Measurements from ENCODE around the gene UIMC1.

The UIMC1 gene

GRCh38 chr5:176876506-176877431 is 129.8 kb downstream of the UIMC1 start:
- Histone ChIP-seq H3K27me3 (ENCODE audit: insufficient read depth, low read length, poor library complexity, severe bottlenecking) (no peaks in the 10 kb centered on the region), H3K4me3 (ENCODE audit: low read length, poor library complexity, severe bottlenecking) (no peak overlapping the region), H3K4me2 (ENCODE audit: low read depth, low read length, poor library complexity, severe bottlenecking) (no peak overlapping the region), H4K20me1 (ENCODE audit: insufficient read depth, low read length, poor library complexity, severe bottlenecking) (no peaks in the 10 kb centered on the region), H3K4me1 (ENCODE audit: insufficient read depth, low read length, poor library complexity, severe bottlenecking) (no peaks in the 10 kb centered on the region), H3K36me3 (ENCODE audit: insufficient read depth, low read length) (no peaks in the 10 kb centered on the region), H3K9me2 (replicated peaks; ENCODE audit: low read depth, low read length) (no peaks in the 10 kb centered on the region), H3K79me2 (ENCODE audit: insufficient read depth, low read length) (no peaks in the 10 kb centered on the region), H3F3A (ENCODE audit: low read depth) (no peaks in the 10 kb centered on the region), H3K9me3 (ENCODE audit: insufficient read depth, low read depth, low read length) (no peaks in the 10 kb centered on the region), H3K9ac (ENCODE audit: low read depth, low read length, poor library complexity, severe bottlenecking) (no peak overlapping the region), H2AFZ (ENCODE audit: low read length) (no peak overlapping the region)
- TF ChIP-seq EZH2phosphoT487 (IDR thresholded peaks at IDR 0.05; ENCODE audit: borderline replicate concordance): no peak
- no peak for TF ChIP-seq CTCF (conservative IDR thresholded peaks at IDR 0.05; ENCODE audit: low read length)

- no peak for TF ChIP-seq EZH2phosphoT487 (IDR thresholded peaks at IDR 0.05; ENCODE audit: borderline replicate concordance)
- no peak for TF ChIP-seq CTCF (conservative IDR thresholded peaks at IDR 0.05; ENCODE audit: low read length)
- H3K9ac ChIP-seq (ENCODE audit: low read depth, low read length, poor library complexity, severe bottlenecking): no peak overlapping the region
Observed at GRCh38 chr5:176875783-176876505, 130.6 kb downstream of the UIMC1 start.

GRCh38 chr5:176875014-176875550 is 131.5 kb downstream of the UIMC1 start:
- no peaks in the 10 kb centered on the region for H3K79me2 ChIP-seq (ENCODE audit: insufficient read depth, low read length)
- TF ChIP-seq CTCF (conservative IDR thresholded peaks at IDR 0.05; ENCODE audit: low read length) (no peak), EZH2phosphoT487 (IDR thresholded peaks at IDR 0.05; ENCODE audit: borderline replicate concordance) (no peak)
- no peak overlapping the region for H3K4me3 ChIP-seq (ENCODE audit: low read length, poor library complexity, severe bottlenecking)
- no peak overlapping the region for H3K9ac ChIP-seq (ENCODE audit: low read depth, low read length, poor library complexity, severe bottlenecking)
- H3K9me3 ChIP-seq (ENCODE audit: insufficient read depth, low read depth, low read length): no peaks in the 10 kb centered on the region
- H3K36me3 ChIP-seq (ENCODE audit: insufficient read depth, low read length): no peaks in the 10 kb centered on the region
- no peak overlapping the region for H3K4me2 ChIP-seq (ENCODE audit: low read depth, low read length, poor library complexity, severe bottlenecking)
- no peaks in the 10 kb centered on the region for H3F3A ChIP-seq (ENCODE audit: low read depth)
- H4K20me1 ChIP-seq (ENCODE audit: insufficient read depth, low read length, poor library complexity, severe bottlenecking): no peaks in the 10 kb centered on the region
- H3K27me3 ChIP-seq (ENCODE audit: insufficient read depth, low read length, poor library complexity, severe bottlenecking): no peaks in the 10 kb centered on the region
- H2AFZ ChIP-seq (ENCODE audit: low read length): no peak overlapping the region
- H3K9me2 ChIP-seq (replicated peaks; ENCODE audit: low read depth, low read length): no peaks in the 10 kb centered on the region
- H3K4me1 ChIP-seq (ENCODE audit: insufficient read depth, low read length, poor library complexity, severe bottlenecking): no peaks in the 10 kb centered on the region

More at GRCh38 chr5:176875783-176876505, 130.6 kb downstream of the UIMC1 start:
- Histone ChIP-seq H3K9me3 (ENCODE audit: insufficient read depth, low read depth, low read length) (no peaks in the 10 kb centered on the region), H3F3A (ENCODE audit: low read depth) (no peaks in the 10 kb centered on the region), H3K4me2 (ENCODE audit: low read depth, low read length, poor library complexity, severe bottlenecking) (peak overlapping the region; percentile 18), H3K4me1 (ENCODE audit: insufficient read depth, low read length, poor library complexity, severe bottlenecking) (no peaks in the 10 kb centered on the region), H3K27me3 (ENCODE audit: insufficient read depth, low read length, poor library complexity, severe bottlenecking) (no peaks in the 10 kb centered on the region), H3K36me3 (ENCODE audit: insufficient read depth, low read length) (no peaks in the 10 kb centered on the region), H4K20me1 (ENCODE audit: insufficient read depth, low read length, poor library complexity, severe bottlenecking) (no peaks in the 10 kb centered on the region), H2AFZ (ENCODE audit: low read length) (no peak overlapping the region), H3K4me3 (ENCODE audit: low read length, poor library complexity, severe bottlenecking) (no peak overlapping the region), H3K9me2 (replicated peaks; ENCODE audit: low read depth, low read length) (no peaks in the 10 kb centered on the region), H3K79me2 (ENCODE audit: insufficient read depth, low read length) (no peaks in the 10 kb centered on the region)
